Activated T-helper 9 cell treated with anti-CD3 and anti-CD28 coated beads, Interleukin-2, amount 50 U/mL, for 16 hours (primary cell): ENCODE data around the gene SPA17.

Experiments
- DNase-seq: peaks from one replicate; pipeline ENCODE4 v3.0.0-alpha.2; 2020; ENCODE audit warnings: low read depth

Gene SPA17

DNA sequence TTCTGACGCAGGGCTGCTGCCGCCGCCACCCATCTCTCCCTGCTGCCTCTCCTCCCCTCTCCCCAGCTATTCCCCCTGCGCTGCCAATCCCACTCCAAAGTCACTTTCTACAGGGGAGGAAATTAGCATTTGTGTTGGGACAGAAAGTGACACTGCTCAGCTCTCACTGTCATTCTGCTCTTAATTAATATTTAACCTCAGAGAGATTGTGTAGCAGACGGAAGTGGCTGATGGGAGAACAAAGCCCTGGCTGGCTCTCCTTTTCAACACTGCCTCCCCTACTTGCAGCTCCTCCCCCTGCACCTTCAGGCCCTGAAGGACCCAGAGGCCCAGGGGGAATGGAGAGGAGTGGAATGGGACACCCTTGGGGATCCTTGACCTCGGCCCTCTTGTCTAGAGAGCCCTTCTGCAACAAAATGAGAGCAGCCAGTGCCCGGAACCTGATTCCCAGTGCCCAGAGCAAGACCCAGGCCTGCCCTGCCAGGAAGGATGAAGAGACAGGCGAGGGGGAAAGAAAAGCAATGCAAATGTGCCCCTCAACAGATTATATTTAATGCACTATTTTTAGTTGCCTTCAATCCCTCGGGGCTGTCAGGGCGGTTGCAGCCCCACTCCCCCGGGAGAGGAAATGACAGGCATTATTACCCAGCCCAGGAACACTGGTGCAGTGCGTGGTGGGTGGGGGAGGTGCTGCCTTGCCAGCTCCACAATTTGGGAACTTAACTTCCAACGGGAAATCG, 51.4 kb downstream of the SPA17 start:
- no peak for DNase-seq

DNA sequence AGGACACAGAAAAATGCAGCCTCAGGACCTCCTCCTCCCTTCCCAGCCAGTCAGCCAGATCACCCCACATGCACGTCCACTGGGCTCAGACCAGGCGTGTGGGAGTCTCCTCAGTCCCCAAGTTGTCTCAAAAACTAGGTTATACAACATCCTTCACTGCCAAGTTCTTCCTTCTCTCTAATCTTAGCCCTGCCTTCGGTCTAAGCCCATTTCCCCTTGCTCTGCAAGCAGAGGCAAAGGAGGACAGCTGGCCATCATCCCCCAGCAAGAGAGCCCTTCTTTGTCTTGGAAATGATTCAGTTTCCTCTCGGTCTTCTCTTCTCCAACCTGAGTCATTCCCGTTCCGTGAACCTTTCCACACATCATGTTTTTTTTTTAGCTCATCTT, 52.0 kb downstream of the SPA17 start:
- no peak for DNase-seq

DNA sequence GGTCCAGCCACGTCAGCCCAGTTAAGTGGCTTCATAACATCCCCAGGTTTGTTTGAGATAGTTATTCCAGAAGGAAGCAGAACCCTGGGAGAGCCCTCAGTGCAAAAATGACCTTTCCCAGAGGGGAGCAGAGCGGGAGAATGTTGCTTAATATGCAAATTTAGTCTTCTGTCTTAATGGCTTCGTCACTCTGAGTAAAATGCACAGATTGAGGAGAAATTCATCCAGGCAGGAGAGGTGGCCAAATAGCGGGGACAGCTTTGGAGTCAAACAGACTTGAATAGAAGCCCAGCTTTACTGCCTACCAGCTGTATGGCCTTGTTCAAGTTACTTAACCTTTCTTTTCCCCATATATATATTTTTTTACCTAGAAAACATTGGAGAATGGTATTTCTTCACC, 53.8 kb downstream of the SPA17 start:
- no peak for DNase-seq

DNA sequence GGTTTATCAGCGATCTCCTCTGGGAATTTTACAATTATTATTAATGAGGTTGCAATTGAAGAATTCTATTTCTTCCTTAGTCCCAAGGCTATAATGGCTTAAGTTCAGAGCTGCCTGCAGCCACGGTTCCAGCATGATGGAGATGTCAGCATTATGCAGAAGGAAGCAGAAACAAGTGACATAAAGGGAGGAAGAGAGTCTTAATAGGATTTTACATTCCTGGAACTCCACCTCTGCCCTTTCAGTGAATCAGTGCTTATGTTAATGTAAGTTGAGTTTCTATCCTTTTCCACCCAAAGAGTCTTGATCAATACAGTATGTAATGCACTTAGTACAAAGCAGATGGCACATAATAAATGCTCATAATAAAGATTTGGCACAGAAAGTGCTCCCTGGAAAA, 54.4 kb downstream of the SPA17 start:
- DNase-seq = no peak

- DNase-seq = no peak
Observed at GRCh38 chr11:124729571-124729970, 55.9 kb downstream of the SPA17 start.

DNA sequence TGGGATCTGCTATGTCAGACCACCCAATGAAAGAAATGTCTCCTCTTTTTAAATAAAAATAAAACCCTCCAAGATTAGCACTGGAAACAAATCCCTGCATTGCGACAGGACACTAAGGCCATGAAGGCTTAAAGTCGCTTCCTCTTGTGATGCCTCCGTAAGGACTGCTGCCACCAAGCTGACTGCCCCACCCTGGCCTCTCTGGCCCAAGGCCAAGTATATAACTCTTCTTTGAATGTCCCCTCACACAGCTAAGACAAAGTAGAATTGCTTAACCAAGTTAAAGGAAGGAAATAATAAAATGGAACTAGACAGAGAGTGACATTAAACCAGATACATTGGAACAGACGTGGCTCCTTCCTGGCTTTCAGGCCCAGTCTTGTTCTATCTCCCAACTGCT, 58.5 kb downstream of the SPA17 start:
- DNase-seq = no peak

GRCh38 chr11:124736736-124737135, 63.0 kb downstream of the SPA17 start:
- DNase-seq = no peak

DNA sequence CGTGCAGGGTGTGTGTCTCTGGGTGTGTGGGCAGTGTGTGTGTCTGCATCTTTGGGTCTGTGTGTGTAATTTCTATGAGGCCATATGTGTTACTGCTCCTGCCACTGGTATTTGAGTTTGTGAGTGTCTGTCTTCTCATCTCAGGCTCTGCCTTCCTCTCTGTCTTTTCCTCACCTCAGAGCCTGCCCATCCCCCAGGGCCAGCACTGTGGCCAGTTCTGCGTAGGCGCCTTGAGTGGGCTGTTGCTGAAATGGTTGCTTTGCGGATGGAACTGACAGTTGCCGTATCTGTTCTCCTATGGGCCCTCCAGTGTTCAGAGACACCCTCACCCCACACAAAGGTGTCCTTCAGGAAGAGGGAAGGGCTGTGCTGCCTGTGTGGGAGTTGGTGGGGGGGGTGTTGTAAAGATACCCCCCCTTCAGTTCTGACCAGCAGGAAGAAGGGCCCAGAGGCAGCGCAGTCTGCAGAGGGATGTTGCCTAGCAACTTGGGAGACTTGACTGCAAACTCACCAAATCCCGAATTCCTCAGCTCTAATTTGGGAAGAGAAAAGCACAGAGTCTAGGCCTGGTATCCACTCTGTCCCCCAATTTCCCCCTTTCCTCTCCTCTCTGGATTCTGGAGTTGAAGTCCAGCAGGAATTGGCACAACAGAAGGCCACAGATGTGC, 64.1 kb downstream of the SPA17 start:
- DNase-seq = no peak

GRCh38 chr11:124738713-124739478, 65.2 kb downstream of the SPA17 start:
- DNase-seq = no peak

DNA sequence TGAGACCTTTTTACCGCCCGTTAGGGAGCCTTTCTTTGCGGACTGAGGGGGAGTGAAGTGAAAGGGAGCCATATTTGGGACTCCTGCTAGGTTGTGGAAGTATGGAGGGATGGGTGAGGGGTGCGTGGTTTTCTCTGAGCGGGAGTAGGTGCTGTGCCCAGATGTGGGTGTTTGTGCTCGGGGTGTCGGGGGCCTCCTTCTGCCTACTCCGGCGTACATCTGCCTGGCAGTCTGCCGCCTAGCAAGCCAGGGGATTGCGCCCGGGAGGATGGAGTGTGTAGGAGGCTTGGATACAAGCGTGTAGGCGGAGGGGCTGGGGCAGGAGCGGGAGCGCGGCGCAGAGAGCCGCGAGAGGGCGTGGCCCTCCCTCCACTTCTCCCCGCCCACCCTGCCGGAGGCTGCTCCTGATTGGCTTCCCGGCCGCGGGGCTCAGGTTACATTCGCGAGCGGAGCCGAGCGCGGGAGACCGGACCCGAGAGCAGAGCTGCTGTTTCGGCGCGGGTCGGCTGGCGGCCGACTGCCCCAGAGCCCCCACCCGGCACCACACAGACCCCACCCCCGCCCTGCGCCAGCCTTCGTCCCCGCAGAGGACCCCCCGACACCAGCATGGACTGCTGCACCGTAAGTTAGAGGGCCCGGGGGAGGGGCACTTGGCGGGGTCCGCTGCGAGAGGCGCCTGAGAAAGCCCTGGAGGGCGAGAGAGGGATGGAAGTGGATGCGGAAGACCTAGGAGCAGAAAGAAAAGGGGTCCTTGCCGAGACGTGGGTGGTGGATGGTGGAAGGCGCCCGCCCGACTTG, 66.0 kb downstream of the SPA17 start, which contains the start of gene NRGN:
TSS of gene NRGN (plus strand) at position 464 of the 798 bp plus-strand sequence. CDS start at position 607, 143 bp downstream.
- peak; percentile 71 for DNase-seq

- peak; percentile 38 for DNase-seq
Observed at GRCh38 chr11:124740277-124740882, 66.7 kb downstream of the SPA17 start.

DNA sequence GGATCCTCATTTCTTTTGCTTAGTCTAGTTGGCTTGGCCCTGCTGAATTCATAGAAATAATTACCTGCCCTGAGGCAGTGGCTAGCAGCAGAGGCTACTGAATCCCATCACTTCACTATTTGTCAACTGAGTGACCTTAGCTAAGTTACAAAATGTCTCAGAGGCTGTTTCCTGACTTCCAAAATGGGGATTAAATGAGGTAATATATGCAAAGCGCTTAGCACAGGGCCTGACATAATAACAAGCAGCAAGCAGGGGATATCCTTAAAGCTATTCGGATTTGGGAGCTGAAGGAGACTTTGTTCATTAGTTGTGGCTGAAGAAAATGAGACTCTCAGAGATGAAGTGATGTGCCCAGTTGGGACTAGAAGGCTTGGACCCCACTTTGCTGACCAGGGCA, 68.9 kb downstream of the SPA17 start:
- no peak for DNase-seq

DNA sequence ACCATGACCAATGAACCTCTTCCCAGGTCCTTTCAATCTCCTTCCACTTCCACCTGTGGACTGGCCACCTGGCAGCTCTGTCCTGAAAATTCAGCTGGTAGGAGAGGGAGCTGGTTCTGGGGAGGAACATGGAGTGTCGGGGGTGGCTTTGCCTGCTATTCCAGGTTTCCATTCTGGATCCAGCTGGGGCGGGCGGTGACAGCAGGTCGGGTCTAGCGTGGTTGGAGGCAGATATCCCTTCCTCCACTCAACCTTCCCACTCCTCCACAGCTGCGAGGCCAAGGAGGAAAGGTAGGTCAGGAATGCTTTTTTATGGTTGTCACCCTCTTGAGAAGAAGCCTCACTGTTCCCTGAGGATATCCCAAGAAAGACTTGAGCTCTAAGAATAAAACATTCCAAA, 69.3 kb downstream of the SPA17 start:
- no peak for DNase-seq

DNA sequence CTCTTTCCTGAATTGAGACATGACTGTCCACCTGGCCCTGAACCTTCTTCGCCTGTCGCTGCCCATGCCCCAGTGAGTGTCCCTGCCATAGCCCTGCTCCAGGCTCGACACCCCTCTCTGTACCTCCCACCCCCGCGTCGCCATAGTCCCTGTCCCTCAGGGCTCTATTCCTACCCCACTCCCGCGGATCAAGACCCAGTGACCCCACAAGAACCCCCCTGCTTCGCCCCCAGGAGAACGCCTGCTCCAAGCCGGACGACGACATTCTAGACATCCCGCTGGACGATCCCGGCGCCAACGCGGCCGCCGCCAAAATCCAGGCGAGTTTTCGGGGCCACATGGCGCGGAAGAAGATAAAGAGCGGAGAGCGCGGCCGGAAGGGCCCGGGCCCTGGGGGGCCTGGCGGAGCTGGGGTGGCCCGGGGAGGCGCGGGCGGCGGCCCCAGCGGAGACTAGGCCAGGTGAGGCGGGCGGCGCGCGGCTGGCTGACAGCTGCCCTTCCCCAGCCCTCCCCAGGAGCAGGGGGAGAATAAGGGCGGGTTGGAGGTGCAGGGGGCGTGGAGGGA, 71.6 kb downstream of the SPA17 start:
- no peak for DNase-seq

GRCh38 chr11:124745835-124746620, 72.3 kb downstream of the SPA17 start:
- DNase-seq = peak; percentile 16

GRCh38 chr11:124746621-124747243, 73.0 kb downstream of the SPA17 start:
- peak; percentile 67 for DNase-seq
